Keratinocyte (primary cell): ENCODE results near the gene PIM3. TPM values are rescaled to one million over a fixed set of nuclear protein-coding genes. Genes with fewer than 3 reads are reported as not detected.
A peak's percentile ranks its signal among the peaks of the same experiment; 100 is the strongest.

Experiments
- DNase-seq: peaks from one replicate; pipeline ENCODE4 v3.0.0-alpha.2; 2011; ENCODE audit warnings: low read depth, missing footprints, low spot score
- FAIRE-seq: peaks from 2 replicates; lab custom pipeline; 2011; peaks lifted over from hg19 to GRCh38; lab: Jason Lieb, UNC
- H2AFZ ChIP-seq: 2 replicates; pipeline ENCODE4 v1.6.0; 2012; ENCODE audit warnings: low read length, control low read depth, inconsistent platforms; ENCODE audit not compliant: control insufficient read depth
- H3K27ac ChIP-seq: 2 replicates; pipeline ENCODE4 v1.5.1; 2011; ENCODE audit warnings: low read length; ENCODE audit not compliant: control insufficient read depth, insufficient read depth
- H3K27me3 ChIP-seq: 3 replicates; pipeline ENCODE4 v1.6.0; 2011; ENCODE audit warnings: low read length; ENCODE audit not compliant: control insufficient read depth, insufficient read depth; ENCODE audit errors: extremely low read depth
- H3K36me3 ChIP-seq, 2 experiments: 2 replicates in 1 of 2; 3 replicates in 1 of 2; pipeline ENCODE4 v1.5.1; 2011; ENCODE audit warnings: low read length in 2 of 2, mild to moderate bottlenecking in 1 of 2; ENCODE audit not compliant: control insufficient read depth in 2 of 2, insufficient read depth in 2 of 2; ENCODE audit errors: extremely low read depth in 1 of 2
- H3K4me1 ChIP-seq: 3 replicates; pipeline ENCODE4 v1.5.1; 2011; ENCODE audit warnings: low read length; ENCODE audit not compliant: control insufficient read depth, insufficient read depth; ENCODE audit errors: extremely low read depth
- H3K4me2 ChIP-seq: 3 replicates; pipeline ENCODE4 v1.6.0; 2011; ENCODE audit warnings: low read depth, low read length; ENCODE audit not compliant: control insufficient read depth, insufficient read depth; ENCODE audit errors: extremely low read depth
- H3K4me3 ChIP-seq, 3 experiments: fragments of 200-600 bp in 1 of 3; sonication (generic) in 1 of 3; 2 replicates in 2 of 3; 3 replicates in 1 of 3; pipeline ENCODE4 v1.5.1; 2011 to 2016; ENCODE audit warnings: low read length in 3 of 3, mild to moderate bottlenecking in 3 of 3, control low read depth in 2 of 3, inconsistent platforms in 1 of 3, low read depth in 1 of 3, mixed read lengths in 1 of 3, mixed run types in 1 of 3, moderate library complexity in 1 of 3; ENCODE audit not compliant: control insufficient read depth in 2 of 3, insufficient read depth in 2 of 3; ENCODE audit errors: extremely low read depth in 1 of 3
- H3K79me2 ChIP-seq: 2 replicates; pipeline ENCODE4 v1.6.0; 2012; ENCODE audit warnings: low read length; ENCODE audit not compliant: control insufficient read depth, insufficient read depth
- H3K9ac ChIP-seq: 3 replicates; pipeline ENCODE4 v1.6.0; 2011; ENCODE audit warnings: low read length; ENCODE audit not compliant: control insufficient read depth, insufficient read depth; ENCODE audit errors: extremely low read depth
- H3K9me1 ChIP-seq: 3 replicates; pipeline ENCODE4 v1.6.0; 2011; ENCODE audit warnings: low read length; ENCODE audit not compliant: control insufficient read depth, insufficient read depth; ENCODE audit errors: extremely low read depth
- H3K9me3 ChIP-seq: 2 replicates; pipeline ENCODE4 v1.5.1; 2012; ENCODE audit warnings: low read depth, low read length; ENCODE audit not compliant: control insufficient read depth
- H4K20me1 ChIP-seq: 3 replicates; pipeline ENCODE4 v1.6.0; 2011; ENCODE audit warnings: low read length; ENCODE audit not compliant: control insufficient read depth, insufficient read depth; ENCODE audit errors: extremely low read depth
- CTCF ChIP-seq, 3 experiments: IDR thresholded peaks in 1 of 3; conservative IDR thresholded peaks in 1 of 3; optimal IDR thresholded peaks in 1 of 3; 2 replicates in 2 of 3; 3 replicates in 1 of 3; pipeline versions ENCODE3 to v1.5.1; 2011; ENCODE audit warnings: low read length in 3 of 3, mild to moderate bottlenecking in 3 of 3, moderate library complexity in 2 of 3, control low read depth in 1 of 3, inconsistent platforms in 1 of 3; ENCODE audit not compliant: insufficient read depth in 2 of 3; ENCODE audit errors: extremely low read depth in 1 of 3
- EZH2 ChIP-seq: IDR thresholded peaks from one replicate; pipeline ENCODE4 v1.6.1; 2012; ENCODE audit warnings: inconsistent platforms, mild to moderate bottlenecking, low read length, moderate library complexity
- dilution Hi-C: fragments of 300-500 bp; cut with MboI; formaldehyde crosslinking; loops from one replicate; pipeline ENCODE4 v1.7.0; 2020; ENCODE audit warnings: low sequenced_read_pairs; ENCODE audit not compliant: extremely low pct_ligation_motif_present
- polyA plus RNA-seq, 5 experiments: library from polyadenylated mRNA; depleted of rRNA in 3 of 5; stranded (reverse) in 3 of 5; stranded (forward) in 1 of 5; unstranded in 1 of 5; fragments of >200 nt; gene quantifications; 1 replicate in 1 of 5; 2 replicates in 3 of 5; 3 replicates in 1 of 5; pipeline versions ENCODE4 v1.2.1 to v1.2.3, GENCODE V29; 2011 to 2012; ENCODE audit warnings: missing spikeins in 2 of 5, low read depth in 1 of 5, low replicate concordance in 1 of 5

Gene PIM3
- polyA plus RNA-seq, 1 donor (not counting 4 experiments of a cell fraction or from before 2014, with no cell fraction given), result 3.4 TPM

- H3K4me2 ChIP-seq, result no peak overlapping the region
Measured at GRCh38 chr22:49933236-49934159, 27.1 kb upstream of the PIM3 start.

GRCh38 chr22:49934160-49934890 is 26.2 kb upstream of the PIM3 start:
- FAIRE-seq (no peak), DNase-seq (no peak)
- H3K4me2 ChIP-seq, result peak overlapping the region; percentile 32
- H3K27me3 ChIP-seq, result peaks cover 14% of the 10 kb centered on the region
- H3K4me3 ChIP-seq, result peak overlapping the region in 1 of 3 experiments; percentile 8
- peaks cover 22% of the 10 kb centered on the region for H3K4me1 ChIP-seq
- H2AFZ ChIP-seq, result no peak overlapping the region
- no peaks in the 10 kb centered on the region for H3K36me3 ChIP-seq
- no peaks in the 10 kb centered on the region for H4K20me1 ChIP-seq
- H3K9me1 ChIP-seq, result no peaks in the 10 kb centered on the region
- H3K79me2 ChIP-seq, result no peaks in the 10 kb centered on the region
- peak overlapping the region; percentile 47 for H3K9ac ChIP-seq
- H3K27ac ChIP-seq, result no peak overlapping the region
- dilution Hi-C loops, result no loop called here
- no peaks in the 10 kb centered on the region for H3K9me3 ChIP-seq
- TF ChIP-seq CTCF (optimal IDR thresholded peaks at IDR 0.05 in 1 of 3, IDR thresholded peaks at IDR 0.05 in 1 of 3, conservative IDR thresholded peaks at IDR 0.05 in 1 of 3; ENCODE audit: extremely low read depth in 1 of 3, insufficient read depth in 2 of 3, low read length in 3 of 3) (no peak), EZH2 (no peak)

More at GRCh38 chr22:49933236-49934159, 27.1 kb upstream of the PIM3 start:
- H3K79me2 ChIP-seq, result no peaks in the 10 kb centered on the region
- no peak overlapping the region for H2AFZ ChIP-seq
- H3K27ac ChIP-seq, result no peak overlapping the region
- peaks cover 22% of the 10 kb centered on the region for H3K4me1 ChIP-seq
- H4K20me1 ChIP-seq, result no peaks in the 10 kb centered on the region
- H3K9me3 ChIP-seq, result no peaks in the 10 kb centered on the region
- H3K9ac ChIP-seq, result no peak overlapping the region
- DNase-seq (no peak), FAIRE-seq (no peak)
- H3K27me3 ChIP-seq, result peaks cover 14% of the 10 kb centered on the region
- H3K36me3 ChIP-seq, result no peaks in the 10 kb centered on the region
- TF ChIP-seq CTCF (optimal IDR thresholded peaks at IDR 0.05 in 1 of 3, IDR thresholded peaks at IDR 0.05 in 1 of 3, conservative IDR thresholded peaks at IDR 0.05 in 1 of 3; ENCODE audit: extremely low read depth in 1 of 3, insufficient read depth in 2 of 3, low read length in 3 of 3), result no peak
- TF ChIP-seq EZH2, result no peak
- no peak overlapping the region for H3K4me3 ChIP-seq
- H3K9me1 ChIP-seq, result no peaks in the 10 kb centered on the region
- dilution Hi-C loops, result no loop called here
